ENCODE data around the gene TAS2R41. TPM values are rescaled to one million over a fixed set of nuclear protein-coding genes. Genes with fewer than 3 reads are reported as not detected.
"Not testable (repeated sequence)": the region's sequence is repeated elsewhere in the genome, so short reads cannot be mapped to it uniquely, and the experiment has no call there.

TAS2R41 gene
- total RNA-seq, 2 donors from 2014 or later, result 2.5 TPM; not detected in 1

DNA sequence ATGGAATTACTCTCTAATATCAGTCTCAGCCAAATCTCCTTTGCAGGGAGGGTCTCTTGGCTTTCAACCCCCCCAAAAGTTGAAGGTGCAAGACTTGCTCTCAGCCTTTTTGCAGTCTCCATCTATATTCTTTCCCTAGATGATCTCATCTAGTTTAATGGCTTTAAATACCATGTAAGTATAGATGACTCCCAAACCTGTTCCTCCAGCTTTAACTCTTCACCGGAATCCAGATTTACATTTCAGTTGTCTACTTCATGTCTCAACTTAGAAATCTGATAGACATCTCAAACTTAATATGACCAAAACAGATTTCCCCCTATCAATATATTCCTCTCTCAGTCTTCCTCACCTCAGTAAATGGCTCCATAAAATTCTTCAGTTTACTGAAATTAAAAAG, 9.9 kb upstream of the TAS2R41 start:
- Histone ChIP-seq H3K36me3 (no peaks in the 10 kb centered on the region), H3K27ac (no peak overlapping the region), H3K9me3 (peaks cover 9% of the 10 kb centered on the region), H3K4me3 (no peak overlapping the region), H3K27me3 (replicated peaks; ENCODE audit: insufficient read depth) (no peaks in the 10 kb centered on the region), H3K4me1 (ENCODE audit: control insufficient read depth in 1 of 2, low read depth in 2 of 2) (no peaks in the 10 kb centered on the region)
- DNase-seq (ENCODE audit: low spot score) (no peak), ATAC-seq (ENCODE audit: insufficient number of reproducible peaks, low FRiP score, low read depth) (no peak)
- TF ChIP-seq, protein P1, sequence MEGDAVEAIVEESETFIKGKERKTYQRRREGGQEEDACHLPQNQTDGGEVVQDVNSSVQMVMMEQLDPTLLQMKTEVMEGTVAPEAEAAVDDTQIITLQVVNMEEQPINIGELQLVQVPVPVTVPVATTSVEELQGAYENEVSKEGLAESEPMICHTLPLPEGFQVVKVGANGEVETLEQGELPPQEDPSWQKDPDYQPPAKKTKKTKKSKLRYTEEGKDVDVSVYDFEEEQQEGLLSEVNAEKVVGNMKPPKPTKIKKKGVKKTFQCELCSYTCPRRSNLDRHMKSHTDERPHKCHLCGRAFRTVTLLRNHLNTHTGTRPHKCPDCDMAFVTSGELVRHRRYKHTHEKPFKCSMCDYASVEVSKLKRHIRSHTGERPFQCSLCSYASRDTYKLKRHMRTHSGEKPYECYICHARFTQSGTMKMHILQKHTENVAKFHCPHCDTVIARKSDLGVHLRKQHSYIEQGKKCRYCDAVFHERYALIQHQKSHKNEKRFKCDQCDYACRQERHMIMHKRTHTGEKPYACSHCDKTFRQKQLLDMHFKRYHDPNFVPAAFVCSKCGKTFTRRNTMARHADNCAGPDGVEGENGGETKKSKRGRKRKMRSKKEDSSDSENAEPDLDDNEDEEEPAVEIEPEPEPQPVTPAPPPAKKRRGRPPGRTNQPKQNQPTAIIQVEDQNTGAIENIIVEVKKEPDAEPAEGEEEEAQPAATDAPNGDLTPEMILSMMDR (IDR thresholded peaks at IDR 0.05), result no peak

DNA sequence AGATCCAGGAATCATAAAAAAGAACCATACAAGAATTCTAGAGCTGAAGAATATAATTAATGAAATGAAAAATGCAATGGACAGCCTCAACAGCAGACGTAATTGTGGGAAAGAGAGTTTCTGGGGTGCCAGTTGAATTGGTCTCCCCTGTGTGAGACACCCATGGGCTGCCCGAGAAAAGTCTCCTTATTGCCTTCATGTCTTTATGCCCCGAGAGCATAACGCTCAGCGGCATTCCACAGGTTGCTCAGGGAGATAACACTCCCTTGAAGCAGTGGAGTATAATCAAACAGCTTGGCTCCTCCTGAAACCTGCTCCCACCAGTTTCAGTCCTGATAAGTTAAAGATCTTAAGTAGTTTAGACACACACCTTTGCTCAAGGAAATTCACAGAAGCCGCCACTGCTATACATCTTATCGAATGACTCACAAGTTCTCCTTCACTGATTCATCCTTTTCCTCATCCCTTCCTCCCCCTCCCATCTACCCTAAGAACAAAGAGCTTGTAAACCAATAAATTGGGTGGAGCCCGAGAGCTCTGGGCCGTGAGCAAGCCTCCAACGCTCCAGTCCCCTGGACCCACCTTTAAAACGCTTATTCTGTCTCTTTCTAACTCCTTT, 5.5 kb upstream of the TAS2R41 start:
- H3K9me3 ChIP-seq; H3K27ac ChIP-seq; H3K27me3 ChIP-seq (replicated peaks; ENCODE audit: insufficient read depth); DNase-seq (ENCODE audit: low spot score); H3K36me3 ChIP-seq; ATAC-seq (ENCODE audit: insufficient number of reproducible peaks, low FRiP score, low read depth); H3K4me1 ChIP-seq (ENCODE audit: control insufficient read depth in 1 of 2, low read depth in 2 of 2); H3K4me3 ChIP-seq: not testable (repeated sequence)

- H3K9me3 ChIP-seq, result no peaks in the 10 kb centered on the region
- ATAC-seq (ENCODE audit: insufficient number of reproducible peaks, low FRiP score, low read depth), result no peak
- H3K27me3 ChIP-seq (replicated peaks; ENCODE audit: insufficient read depth), result no peaks in the 10 kb centered on the region
- no peak overlapping the region for H3K4me3 ChIP-seq
- TF ChIP-seq, protein P1 (IDR thresholded peaks at IDR 0.05), result no peak
- no peak for DNase-seq (ENCODE audit: low spot score)
- H3K36me3 ChIP-seq, result no peaks in the 10 kb centered on the region
- no peaks in the 10 kb centered on the region for H3K4me1 ChIP-seq (ENCODE audit: control insufficient read depth in 1 of 2, low read depth in 2 of 2)
- no peak overlapping the region for H3K27ac ChIP-seq
Measured at GRCh38 chr7:143479055-143479766, 1.5 kb downstream of the TAS2R41 start.

- Histone ChIP-seq H3K9me3 (no peaks in the 10 kb centered on the region), H3K27me3 (replicated peaks; ENCODE audit: insufficient read depth) (no peaks in the 10 kb centered on the region), H3K36me3 (no peaks in the 10 kb centered on the region), H3K4me3 (no peak overlapping the region), H3K4me1 (ENCODE audit: control insufficient read depth in 1 of 2, low read depth in 2 of 2) (no peaks in the 10 kb centered on the region), H3K27ac (no peak overlapping the region)
- ATAC-seq (ENCODE audit: insufficient number of reproducible peaks, low FRiP score, low read depth), result no peak
- TF ChIP-seq, protein P1 (IDR thresholded peaks at IDR 0.05), result no peak
- no peak for DNase-seq (ENCODE audit: low spot score)
Measured at GRCh38 chr7:143480501-143480900, 2.8 kb downstream of the TAS2R41 start.

DNA sequence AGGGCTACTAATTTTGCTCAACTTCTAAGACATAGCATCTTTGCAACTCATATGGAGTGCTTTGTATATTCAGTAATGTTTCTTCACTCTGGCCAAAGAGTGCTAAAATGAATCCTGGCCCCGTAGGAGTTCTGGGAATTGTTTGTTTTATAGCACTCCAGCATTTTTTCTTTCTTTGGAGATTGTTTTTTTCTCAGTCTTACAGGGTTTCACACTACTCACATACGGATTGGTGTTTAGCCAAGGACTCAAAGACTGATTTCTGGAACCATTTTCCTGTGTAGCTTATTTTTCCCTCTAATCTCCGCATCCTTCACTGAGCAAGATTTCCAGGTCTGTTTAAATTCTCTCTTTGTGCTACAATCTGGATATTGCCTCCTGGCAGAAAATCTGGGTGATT, 6.4 kb downstream of the TAS2R41 start:
- Histone ChIP-seq H3K36me3 (no peaks in the 10 kb centered on the region), H3K27ac (no peak overlapping the region), H3K4me3 (no peak overlapping the region), H3K27me3 (replicated peaks; ENCODE audit: insufficient read depth) (no peaks in the 10 kb centered on the region), H3K9me3 (no peaks in the 10 kb centered on the region), H3K4me1 (ENCODE audit: control insufficient read depth in 1 of 2, low read depth in 2 of 2) (no peaks in the 10 kb centered on the region)
- TF ChIP-seq, protein P1 (IDR thresholded peaks at IDR 0.05), result no peak
- ATAC-seq (ENCODE audit: insufficient number of reproducible peaks, low FRiP score, low read depth), result no peak
- DNase-seq (ENCODE audit: low spot score), result no peak

All from thoracic aorta (tissue), 2 donors.